SK-N-SH (cell line): ENCODE measurements around the gene ENTPD8.

ENCODE experiments used
- CTCF ChIP-seq: fragments of 200-600 bp; sonication (generic); IDR thresholded peaks from 2 replicates; pipeline ENCODE4 v1.6.1; 2017; ENCODE audit warnings: antibody characterized with exemption, mild to moderate bottlenecking, moderate library complexity
- FOXJ3 ChIP-seq: sonication (generic); formaldehyde crosslinking; IDR thresholded peaks from 2 replicates; pipeline ENCODE4 v1.5.1; 2020; ENCODE audit warnings: mild to moderate bottlenecking, missing genetic modification reagents

- TF ChIP-seq FOXJ3 (CRISPR knock-in tag): no peak
- TF ChIP-seq CTCF: no peak
These were observed 13.5 kb downstream of the ENTPD8 start for GRCh38 chr9:137427454-137428310.
